Neural cell (in vitro differentiated cells): Measurements from ENCODE around the gene FAM168A.

Source experiments
- EP300 ChIP-seq: fragments of 450-650 bp; conservative IDR thresholded peaks from 2 replicates; pipeline ENCODE4 v1.6.1; 2014; ENCODE audit warnings: antibody characterized with exemption, mild to moderate bottlenecking, moderate library complexity; ENCODE audit not compliant: poor library complexity, severe bottlenecking
- EZH2 ChIP-seq: fragments of 200-600, 300-800 bp; shearing (Covaris generic), sonication (generic); IDR thresholded peaks from 2 replicates; pipeline ENCODE4 v1.6.1; 2014; ENCODE audit warnings: antibody characterized with exemption, low read length, borderline replicate concordance, mild to moderate bottlenecking; ENCODE audit not compliant: insufficient read depth, poor library complexity, severe bottlenecking
- POLR2AphosphoS5 ChIP-seq: IDR thresholded peaks from 2 replicates; pipeline ENCODE4 v1.6.1; 2012
- SMC3 ChIP-seq: fragments of 450-650 bp; conservative IDR thresholded peaks from 2 replicates; pipeline ENCODE4 v1.6.1; 2014; ENCODE audit warnings: antibody characterized with exemption, mild to moderate bottlenecking, moderate library complexity; ENCODE audit not compliant: poor library complexity
- TAF1 ChIP-seq: IDR thresholded peaks from 2 replicates; pipeline ENCODE4 v1.6.1; 2012; ENCODE audit warnings: low read depth
- TF ChIP-seq, protein P1 (sequence below): fragments of 450-650 bp; IDR thresholded peaks from 2 replicates; pipeline ENCODE4 v1.5.1; 2014; ENCODE audit warnings: antibody characterized with exemption, mild to moderate bottlenecking, moderate library complexity; ENCODE audit not compliant: poor library complexity, severe bottlenecking
- TF ChIP-seq, protein P2 (sequence below): IDR thresholded peaks from 2 replicates; pipeline ENCODE4 v1.6.1; 2012; ENCODE audit warnings: borderline replicate concordance

DNA sequence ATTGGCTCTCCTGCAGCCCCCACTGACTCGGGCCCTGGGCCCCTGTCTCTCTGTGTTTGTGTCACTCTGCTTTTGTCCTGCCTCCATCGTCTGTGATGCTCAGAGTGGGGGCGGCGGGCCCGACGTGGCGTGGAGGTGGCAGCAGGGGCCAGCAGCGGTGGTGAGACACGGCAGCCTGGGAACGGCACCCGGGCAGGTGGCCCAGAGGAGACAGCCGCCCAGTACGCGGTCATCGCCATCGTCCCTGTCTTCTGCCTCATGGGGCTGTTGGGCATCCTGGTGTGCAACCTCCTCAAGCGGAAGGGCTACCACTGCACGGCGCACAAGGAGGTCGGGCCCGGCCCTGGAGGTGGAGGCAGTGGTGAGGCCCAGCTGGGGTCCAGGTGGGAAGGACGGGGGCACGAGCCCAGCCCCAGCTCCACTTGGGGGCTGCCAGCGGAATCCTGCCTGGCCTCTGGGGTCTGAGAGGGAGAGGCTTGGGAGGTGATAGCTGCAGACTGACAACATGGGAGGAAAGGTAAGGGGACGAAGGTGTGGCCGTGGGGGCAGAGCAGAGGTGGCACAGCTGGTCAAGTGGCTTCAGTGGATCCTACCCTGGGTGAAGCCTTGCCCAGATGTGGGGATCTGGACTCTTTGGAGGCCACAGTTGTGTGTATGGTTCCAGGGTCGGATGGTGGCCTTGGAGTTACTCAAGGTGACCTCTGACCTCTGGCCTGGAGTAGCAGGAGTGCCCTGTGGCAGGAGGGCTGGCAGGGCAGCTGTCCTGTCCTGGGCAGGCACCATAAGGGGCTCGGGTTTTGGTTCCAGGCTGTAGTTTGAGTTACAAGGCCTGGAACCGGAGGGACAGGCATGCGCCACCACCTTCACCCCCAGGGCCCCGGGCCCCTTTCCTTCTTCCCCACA lies 205.6 kb downstream of the FAM168A start:
- TF ChIP-seq, protein P1, sequence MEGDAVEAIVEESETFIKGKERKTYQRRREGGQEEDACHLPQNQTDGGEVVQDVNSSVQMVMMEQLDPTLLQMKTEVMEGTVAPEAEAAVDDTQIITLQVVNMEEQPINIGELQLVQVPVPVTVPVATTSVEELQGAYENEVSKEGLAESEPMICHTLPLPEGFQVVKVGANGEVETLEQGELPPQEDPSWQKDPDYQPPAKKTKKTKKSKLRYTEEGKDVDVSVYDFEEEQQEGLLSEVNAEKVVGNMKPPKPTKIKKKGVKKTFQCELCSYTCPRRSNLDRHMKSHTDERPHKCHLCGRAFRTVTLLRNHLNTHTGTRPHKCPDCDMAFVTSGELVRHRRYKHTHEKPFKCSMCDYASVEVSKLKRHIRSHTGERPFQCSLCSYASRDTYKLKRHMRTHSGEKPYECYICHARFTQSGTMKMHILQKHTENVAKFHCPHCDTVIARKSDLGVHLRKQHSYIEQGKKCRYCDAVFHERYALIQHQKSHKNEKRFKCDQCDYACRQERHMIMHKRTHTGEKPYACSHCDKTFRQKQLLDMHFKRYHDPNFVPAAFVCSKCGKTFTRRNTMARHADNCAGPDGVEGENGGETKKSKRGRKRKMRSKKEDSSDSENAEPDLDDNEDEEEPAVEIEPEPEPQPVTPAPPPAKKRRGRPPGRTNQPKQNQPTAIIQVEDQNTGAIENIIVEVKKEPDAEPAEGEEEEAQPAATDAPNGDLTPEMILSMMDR: no peak
- TF ChIP-seq EZH2 (no peak), POLR2AphosphoS5 (no peak), SMC3 (no peak), TAF1 (no peak), EP300 (no peak)
- TF ChIP-seq, protein P2, sequence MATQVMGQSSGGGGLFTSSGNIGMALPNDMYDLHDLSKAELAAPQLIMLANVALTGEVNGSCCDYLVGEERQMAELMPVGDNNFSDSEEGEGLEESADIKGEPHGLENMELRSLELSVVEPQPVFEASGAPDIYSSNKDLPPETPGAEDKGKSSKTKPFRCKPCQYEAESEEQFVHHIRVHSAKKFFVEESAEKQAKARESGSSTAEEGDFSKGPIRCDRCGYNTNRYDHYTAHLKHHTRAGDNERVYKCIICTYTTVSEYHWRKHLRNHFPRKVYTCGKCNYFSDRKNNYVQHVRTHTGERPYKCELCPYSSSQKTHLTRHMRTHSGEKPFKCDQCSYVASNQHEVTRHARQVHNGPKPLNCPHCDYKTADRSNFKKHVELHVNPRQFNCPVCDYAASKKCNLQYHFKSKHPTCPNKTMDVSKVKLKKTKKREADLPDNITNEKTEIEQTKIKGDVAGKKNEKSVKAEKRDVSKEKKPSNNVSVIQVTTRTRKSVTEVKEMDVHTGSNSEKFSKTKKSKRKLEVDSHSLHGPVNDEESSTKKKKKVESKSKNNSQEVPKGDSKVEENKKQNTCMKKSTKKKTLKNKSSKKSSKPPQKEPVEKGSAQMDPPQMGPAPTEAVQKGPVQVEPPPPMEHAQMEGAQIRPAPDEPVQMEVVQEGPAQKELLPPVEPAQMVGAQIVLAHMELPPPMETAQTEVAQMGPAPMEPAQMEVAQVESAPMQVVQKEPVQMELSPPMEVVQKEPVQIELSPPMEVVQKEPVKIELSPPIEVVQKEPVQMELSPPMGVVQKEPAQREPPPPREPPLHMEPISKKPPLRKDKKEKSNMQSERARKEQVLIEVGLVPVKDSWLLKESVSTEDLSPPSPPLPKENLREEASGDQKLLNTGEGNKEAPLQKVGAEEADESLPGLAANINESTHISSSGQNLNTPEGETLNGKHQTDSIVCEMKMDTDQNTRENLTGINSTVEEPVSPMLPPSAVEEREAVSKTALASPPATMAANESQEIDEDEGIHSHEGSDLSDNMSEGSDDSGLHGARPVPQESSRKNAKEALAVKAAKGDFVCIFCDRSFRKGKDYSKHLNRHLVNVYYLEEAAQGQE: no peak
